Erythroblast (primary cell): Measurements from ENCODE around the gene CHRNB2.

Experiments used
- DNase-seq, 2 experiments: peaks; one replicate each; lab custom pipeline; 2025; lab: John Stamatoyannopoulos, UW
- GATA1 ChIP-seq: IDR thresholded peaks from 2 replicates; pipeline ENCODE4 v1.6.1; 2011; ENCODE audit warnings: low read depth, mild to moderate bottlenecking, control low read depth, low read length, moderate library complexity
- POLR2A ChIP-seq: IDR thresholded peaks from 2 replicates; pipeline ENCODE4 v1.6.1; 2011; ENCODE audit warnings: mild to moderate bottlenecking, low read length

CHRNB2 gene

GRCh38 chr1:154607106-154607608, 39.6 kb downstream of the CHRNB2 start:
- DNase-seq = peak; percentile 54 to 69
- TF ChIP-seq POLR2A (no peak), GATA1 (no peak)

- peak; percentile 95 for DNase-seq
- no peak for TF ChIP-seq GATA1
- peak; percentile 30 for TF ChIP-seq POLR2A
Observed at GRCh38 chr1:154607609-154608396, 40.2 kb downstream of the CHRNB2 start, which contains the start of gene ADAR. Gene ADAR (minus strand): TSS chr1:154608186. CDS start chr1:154608006, 180 bp downstream.

- peak; percentile 52 to 65 for DNase-seq
- TF ChIP-seq GATA1 (no peak), POLR2A (no peak)
Observed at GRCh38 chr1:154608397-154609270, 41.1 kb downstream of the CHRNB2 start.

- TF ChIP-seq GATA1 = no peak
- no peak for TF ChIP-seq POLR2A
- peak in 1 of 2 experiments; percentile 40 for DNase-seq
Observed at GRCh38 chr1:154609398-154610380, 42.1 kb downstream of the CHRNB2 start.

- DNase-seq = no peak
- TF ChIP-seq GATA1 (no peak), POLR2A (no peak)
Observed at GRCh38 chr1:154611150-154611862, 43.7 kb downstream of the CHRNB2 start.

GRCh38 chr1:154614247-154614646, 46.7 kb downstream of the CHRNB2 start:
- no peak for DNase-seq
- TF ChIP-seq POLR2A (no peak), GATA1 (no peak)

GRCh38 chr1:154614901-154615300, 47.3 kb downstream of the CHRNB2 start:
- TF ChIP-seq POLR2A (no peak), GATA1 (no peak)
- no peak for DNase-seq

- no peak for TF ChIP-seq GATA1
- no peak for TF ChIP-seq POLR2A
- DNase-seq = no peak
Observed at GRCh38 chr1:154615411-154615810, 47.8 kb downstream of the CHRNB2 start.

GRCh38 chr1:154616659-154617345, 49.2 kb downstream of the CHRNB2 start:
- peak in 1 of 2 experiments; percentile 62 for DNase-seq
- no peak for TF ChIP-seq POLR2A
- TF ChIP-seq GATA1 = no peak

- no peak for DNase-seq
- TF ChIP-seq POLR2A (no peak), GATA1 (no peak)
Observed at GRCh38 chr1:154619181-154619948, 51.8 kb downstream of the CHRNB2 start.

- DNase-seq = no peak
- TF ChIP-seq GATA1 (no peak), POLR2A (no peak)
Observed at GRCh38 chr1:154620751-154621150, 53.2 kb downstream of the CHRNB2 start.
